GM23248 (cell line): Measurements from ENCODE around the gene OTP.
A peak's percentile ranks its signal among the peaks of the same experiment; 100 is the strongest.

Source experiments
- EZH2 ChIP-seq: fragments of 200-600 bp; sonication (generic); IDR thresholded peaks from 2 replicates; pipeline ENCODE4 v1.6.1; 2018; ENCODE audit warnings: antibody characterized with exemption, mild to moderate bottlenecking; ENCODE audit not compliant: insufficient read depth, poor library complexity, severe bottlenecking
- EZH2phosphoT487 ChIP-seq: fragments of 200-600 bp; sonication (generic); IDR thresholded peaks from 2 replicates; pipeline ENCODE4 v1.6.1; 2018; ENCODE audit warnings: antibody characterized with exemption, moderate library complexity, mild to moderate bottlenecking, low read depth; ENCODE audit not compliant: insufficient read depth

GRCh38 chr5:77637998-77638762 is at the start of gene OTP:
- peak; percentile 90 for TF ChIP-seq EZH2
- TF ChIP-seq EZH2phosphoT487, result peak; percentile 65; the same call in 1 of the 2 replicates
